ENCODE data around the gene GOLT1A.
A peak's percentile ranks its signal among the peaks of the same experiment; 100 is the strongest.

GOLT1A gene

DNA sequence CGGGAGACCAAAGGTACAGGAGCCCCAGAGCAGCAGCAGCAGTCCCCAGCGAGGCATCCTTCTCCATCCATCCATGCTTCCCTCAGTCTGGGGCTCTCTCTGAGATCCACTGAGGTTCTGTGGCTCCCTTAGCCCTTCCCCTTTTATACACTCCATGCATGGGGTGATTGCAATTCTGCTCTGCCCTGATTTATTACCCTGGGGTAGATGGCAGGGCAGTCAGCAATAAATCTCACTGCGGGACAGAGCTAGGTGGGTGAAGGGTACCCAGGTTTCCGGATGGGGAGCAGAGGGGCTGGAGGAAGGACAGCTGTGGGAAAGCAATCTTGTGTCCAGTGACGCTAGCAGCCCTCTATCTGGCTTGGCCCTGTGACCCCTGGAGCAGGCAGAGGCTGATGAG lies 47.6 kb downstream of the GOLT1A start, which contains the start of gene REN:
Gene REN (minus strand): TSS at position 119 of the 400 bp plus-strand sequence. CDS start 44 bp downstream, at position 75.
- TF ChIP-seq, protein P1, sequence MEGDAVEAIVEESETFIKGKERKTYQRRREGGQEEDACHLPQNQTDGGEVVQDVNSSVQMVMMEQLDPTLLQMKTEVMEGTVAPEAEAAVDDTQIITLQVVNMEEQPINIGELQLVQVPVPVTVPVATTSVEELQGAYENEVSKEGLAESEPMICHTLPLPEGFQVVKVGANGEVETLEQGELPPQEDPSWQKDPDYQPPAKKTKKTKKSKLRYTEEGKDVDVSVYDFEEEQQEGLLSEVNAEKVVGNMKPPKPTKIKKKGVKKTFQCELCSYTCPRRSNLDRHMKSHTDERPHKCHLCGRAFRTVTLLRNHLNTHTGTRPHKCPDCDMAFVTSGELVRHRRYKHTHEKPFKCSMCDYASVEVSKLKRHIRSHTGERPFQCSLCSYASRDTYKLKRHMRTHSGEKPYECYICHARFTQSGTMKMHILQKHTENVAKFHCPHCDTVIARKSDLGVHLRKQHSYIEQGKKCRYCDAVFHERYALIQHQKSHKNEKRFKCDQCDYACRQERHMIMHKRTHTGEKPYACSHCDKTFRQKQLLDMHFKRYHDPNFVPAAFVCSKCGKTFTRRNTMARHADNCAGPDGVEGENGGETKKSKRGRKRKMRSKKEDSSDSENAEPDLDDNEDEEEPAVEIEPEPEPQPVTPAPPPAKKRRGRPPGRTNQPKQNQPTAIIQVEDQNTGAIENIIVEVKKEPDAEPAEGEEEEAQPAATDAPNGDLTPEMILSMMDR (conservative IDR thresholded peaks at IDR 0.05; ENCODE audit: control insufficient read depth, insufficient read depth, low read depth, low read length), result no peak
- no peak within 1 kb of the TSS for H3K4me3 ChIP-seq (ENCODE audit: control insufficient read depth, low read depth, low read length)
- DNase-seq (ENCODE audit: low read depth), result no peak

DNA sequence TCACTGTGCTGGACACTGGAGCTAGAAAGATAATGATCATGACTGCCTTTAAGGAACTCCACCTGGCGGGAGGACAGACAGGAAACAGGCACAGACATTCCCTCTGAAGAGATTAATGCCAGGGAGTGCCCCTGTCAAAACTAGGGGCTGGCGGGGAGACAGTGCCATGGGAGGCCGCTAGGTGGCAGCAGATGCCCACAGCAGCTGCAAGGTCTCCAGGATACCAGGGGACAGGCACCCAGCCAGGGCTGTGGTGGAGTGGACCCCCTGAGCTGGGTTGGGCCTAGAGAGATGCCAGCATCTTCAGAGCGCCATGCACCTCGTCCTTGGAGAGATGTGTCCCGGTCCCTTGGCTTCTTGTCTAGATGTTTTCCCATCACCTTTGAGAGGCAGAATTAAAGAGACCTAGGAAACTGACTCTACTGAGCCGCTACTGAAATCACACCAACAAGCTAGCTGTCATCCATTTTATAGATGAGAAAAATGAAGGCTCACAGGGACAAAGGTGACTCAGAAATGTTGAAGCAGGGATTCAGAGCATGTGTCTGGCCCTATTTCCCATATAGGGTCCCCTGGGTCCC lies 51.2 kb downstream of the GOLT1A start:
- H3K4me3 ChIP-seq (ENCODE audit: control insufficient read depth, low read depth, low read length), result no peak overlapping the region
- TF ChIP-seq, protein P1 (conservative IDR thresholded peaks at IDR 0.05; ENCODE audit: control insufficient read depth, insufficient read depth, low read depth, low read length), result peak; percentile 94
- peak; percentile 54 for DNase-seq (ENCODE audit: low read depth)

- no peak for DNase-seq (ENCODE audit: low read depth)
- TF ChIP-seq, protein P1 (conservative IDR thresholded peaks at IDR 0.05; ENCODE audit: control insufficient read depth, insufficient read depth, low read depth, low read length), result no peak
- no peak overlapping the region for H3K4me3 ChIP-seq (ENCODE audit: control insufficient read depth, low read depth, low read length)
Observed at GRCh38 chr1:204161609-204162493, 51.9 kb downstream of the GOLT1A start.

- no peak overlapping the region for H3K4me3 ChIP-seq (ENCODE audit: control insufficient read depth, low read depth, low read length)
- TF ChIP-seq, protein P1 (conservative IDR thresholded peaks at IDR 0.05; ENCODE audit: control insufficient read depth, insufficient read depth, low read depth, low read length), result no peak
Observed at GRCh38 chr1:204157962-204158361, 55.8 kb downstream of the GOLT1A start.

DNA sequence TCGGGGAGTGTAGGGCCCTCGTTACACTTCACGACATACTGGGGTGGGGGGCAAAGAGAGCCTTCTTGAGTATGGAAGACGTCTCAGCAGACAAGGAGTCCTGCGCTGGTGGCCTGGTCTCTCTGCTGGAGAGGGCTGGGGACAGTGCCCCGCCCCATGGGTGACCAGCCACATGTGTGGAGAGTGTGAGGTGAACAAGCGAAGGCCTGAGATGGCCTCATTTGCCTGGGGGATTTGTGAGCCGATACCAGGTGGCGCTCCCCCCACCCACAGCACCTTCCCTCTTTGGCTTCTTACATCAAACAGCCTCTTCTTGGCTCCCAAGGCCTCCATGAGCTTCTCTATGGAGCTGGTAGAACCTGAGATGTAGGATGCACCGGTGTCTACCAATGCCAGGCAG lies 57.9 kb downstream of the GOLT1A start:
- no peak for DNase-seq (ENCODE audit: low read depth)
- TF ChIP-seq, protein P1 (conservative IDR thresholded peaks at IDR 0.05; ENCODE audit: control insufficient read depth, insufficient read depth, low read depth, low read length), result no peak

More at GRCh38 chr1:204157962-204158361, 55.8 kb downstream of the GOLT1A start:
- no peak for DNase-seq (ENCODE audit: low read depth)

GRCh38 chr1:204154568-204155255 lies 59.1 kb downstream of the GOLT1A start:
- TF ChIP-seq, protein P1 (conservative IDR thresholded peaks at IDR 0.05; ENCODE audit: control insufficient read depth, insufficient read depth, low read depth, low read length), result no peak
- no peak overlapping the region for H3K4me3 ChIP-seq (ENCODE audit: control insufficient read depth, low read depth, low read length)
- no peak for DNase-seq (ENCODE audit: low read depth)

More for the DNA sequence above, 57.9 kb downstream of the GOLT1A start:
- no peak overlapping the region for H3K4me3 ChIP-seq (ENCODE audit: control insufficient read depth, low read depth, low read length)

Measured in fibroblast of mammary gland (primary cell).